Retinal pigment epithelial cell (primary cell): Measurements from ENCODE around the gene SEZ6L2.

ENCODE experiments used
- DNase-seq: peaks from one replicate; pipeline ENCODE4 v3.0.0-alpha.2; 2010; ENCODE audit warnings: low read depth
- H3K4me3 ChIP-seq: 2 replicates; pipeline ENCODE4 v1.5.1; 2011; ENCODE audit warnings: mild to moderate bottlenecking, low read length, control low read depth, moderate library complexity
- TF ChIP-seq, protein P1 (sequence below): conservative IDR thresholded peaks from 2 replicates; pipeline ENCODE4 v1.5.1; 2011; ENCODE audit warnings: low read depth, low read length, control low read depth, inconsistent platforms

The SEZ6L2 gene

DNA sequence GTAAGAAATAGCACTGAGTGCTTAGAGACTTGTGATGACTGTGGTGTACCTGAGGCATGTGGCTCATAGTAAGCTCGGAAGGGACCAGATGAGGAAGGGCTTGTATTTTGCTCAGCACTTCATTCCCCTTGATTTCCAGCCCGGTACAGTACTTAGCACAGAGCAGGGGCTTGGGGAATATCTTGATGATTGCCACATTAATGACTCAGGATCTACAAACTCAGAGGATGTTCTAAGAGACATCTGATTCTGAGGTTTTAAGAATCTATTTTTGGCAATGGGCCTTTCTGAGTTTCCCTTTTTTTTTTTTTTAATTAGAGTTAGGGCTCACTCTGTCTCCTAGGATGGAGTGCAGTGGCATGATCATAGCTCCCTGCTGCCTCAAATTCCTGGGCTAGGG is 10.0 kb upstream of the SEZ6L2 start:
- H3K4me3 ChIP-seq, result no peak overlapping the region
- TF ChIP-seq, protein P1, sequence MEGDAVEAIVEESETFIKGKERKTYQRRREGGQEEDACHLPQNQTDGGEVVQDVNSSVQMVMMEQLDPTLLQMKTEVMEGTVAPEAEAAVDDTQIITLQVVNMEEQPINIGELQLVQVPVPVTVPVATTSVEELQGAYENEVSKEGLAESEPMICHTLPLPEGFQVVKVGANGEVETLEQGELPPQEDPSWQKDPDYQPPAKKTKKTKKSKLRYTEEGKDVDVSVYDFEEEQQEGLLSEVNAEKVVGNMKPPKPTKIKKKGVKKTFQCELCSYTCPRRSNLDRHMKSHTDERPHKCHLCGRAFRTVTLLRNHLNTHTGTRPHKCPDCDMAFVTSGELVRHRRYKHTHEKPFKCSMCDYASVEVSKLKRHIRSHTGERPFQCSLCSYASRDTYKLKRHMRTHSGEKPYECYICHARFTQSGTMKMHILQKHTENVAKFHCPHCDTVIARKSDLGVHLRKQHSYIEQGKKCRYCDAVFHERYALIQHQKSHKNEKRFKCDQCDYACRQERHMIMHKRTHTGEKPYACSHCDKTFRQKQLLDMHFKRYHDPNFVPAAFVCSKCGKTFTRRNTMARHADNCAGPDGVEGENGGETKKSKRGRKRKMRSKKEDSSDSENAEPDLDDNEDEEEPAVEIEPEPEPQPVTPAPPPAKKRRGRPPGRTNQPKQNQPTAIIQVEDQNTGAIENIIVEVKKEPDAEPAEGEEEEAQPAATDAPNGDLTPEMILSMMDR, result no peak
- no peak for DNase-seq

DNA sequence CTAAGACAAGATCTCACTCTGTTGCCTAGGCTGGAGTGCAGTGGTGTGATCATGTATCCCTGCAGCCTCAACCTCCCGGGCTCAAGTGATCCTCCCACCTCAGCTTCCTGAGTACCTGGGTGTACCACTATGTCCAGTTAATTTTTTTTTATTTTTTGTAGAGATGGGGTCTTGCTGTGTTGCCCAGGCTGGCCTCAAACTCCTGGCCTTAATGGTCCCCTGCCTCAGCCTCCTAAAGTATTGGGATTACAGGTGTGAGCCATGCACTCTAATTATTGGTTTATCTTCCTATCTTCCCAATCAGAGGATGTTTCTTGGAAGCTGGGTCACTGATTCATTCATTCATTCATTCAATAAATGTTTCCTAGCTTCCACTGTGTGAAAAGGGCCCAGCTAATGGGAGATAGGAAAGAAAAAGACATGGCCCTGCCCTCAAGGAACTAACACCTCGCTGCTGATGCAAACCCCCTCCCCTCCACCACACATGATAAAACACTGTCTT is 9.4 kb upstream of the SEZ6L2 start:
- TF ChIP-seq, protein P1, result no peak
- no peak for DNase-seq
- no peak overlapping the region for H3K4me3 ChIP-seq

DNA sequence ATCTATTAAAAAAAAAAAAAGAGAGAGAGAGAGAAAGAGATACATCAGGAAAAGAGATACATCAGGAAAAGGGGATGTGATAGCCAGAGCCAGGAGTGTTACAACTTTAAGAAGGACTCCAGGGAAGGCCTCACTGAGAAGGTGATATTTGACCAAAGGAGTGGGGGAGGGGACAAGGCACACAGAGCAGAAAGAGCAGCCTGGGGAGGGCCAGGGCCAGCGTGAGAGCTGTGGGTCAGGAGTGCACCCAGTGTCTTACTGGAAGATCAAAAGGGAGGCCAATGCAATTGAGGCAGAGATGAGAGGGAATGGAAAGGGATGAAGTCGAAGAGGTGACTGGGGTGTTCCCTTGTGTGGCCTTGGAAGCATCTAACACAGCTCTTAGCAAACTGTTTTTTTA is 8.6 kb upstream of the SEZ6L2 start:
- H3K4me3 ChIP-seq, result no peak overlapping the region
- no peak for DNase-seq
- TF ChIP-seq, protein P1, result no peak

DNA sequence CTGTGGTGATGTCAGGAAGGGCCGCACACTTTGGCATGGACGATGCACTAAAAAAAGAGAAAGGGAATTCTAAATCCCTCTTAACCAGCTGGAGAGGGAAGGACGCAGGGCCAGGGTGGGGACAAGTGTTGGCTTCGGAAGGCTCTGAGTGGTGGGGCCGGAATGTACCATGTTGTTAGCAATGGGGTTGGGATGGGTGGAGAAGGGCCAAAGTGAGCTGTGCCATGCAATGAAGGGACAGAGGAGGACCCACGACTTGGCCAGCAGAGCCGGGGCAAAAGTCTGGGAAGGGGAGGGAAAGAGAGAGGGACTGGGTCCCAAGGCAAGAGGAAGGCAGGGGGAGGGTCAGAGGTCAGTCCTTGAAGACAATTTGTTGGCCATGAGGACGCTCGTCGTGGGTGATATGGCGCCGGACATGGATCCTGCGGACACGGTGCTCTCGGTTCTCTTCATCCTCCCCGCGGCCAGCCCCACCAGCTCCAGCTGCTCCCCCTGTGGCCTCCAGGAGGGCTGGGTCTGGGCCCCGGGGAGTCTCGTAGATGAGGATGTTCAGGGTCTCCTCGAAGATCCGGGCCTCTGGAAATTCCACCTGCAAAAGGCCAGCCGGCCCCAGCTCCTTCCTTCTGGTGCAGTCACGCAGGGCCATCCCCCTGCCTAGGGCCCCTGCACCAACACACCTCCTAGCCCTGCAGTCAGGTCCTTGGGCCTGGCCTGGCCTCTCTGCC is 7.3 kb upstream of the SEZ6L2 start:
- TF ChIP-seq, protein P1, result no peak
- no peak overlapping the region for H3K4me3 ChIP-seq
- DNase-seq, result no peak

DNA sequence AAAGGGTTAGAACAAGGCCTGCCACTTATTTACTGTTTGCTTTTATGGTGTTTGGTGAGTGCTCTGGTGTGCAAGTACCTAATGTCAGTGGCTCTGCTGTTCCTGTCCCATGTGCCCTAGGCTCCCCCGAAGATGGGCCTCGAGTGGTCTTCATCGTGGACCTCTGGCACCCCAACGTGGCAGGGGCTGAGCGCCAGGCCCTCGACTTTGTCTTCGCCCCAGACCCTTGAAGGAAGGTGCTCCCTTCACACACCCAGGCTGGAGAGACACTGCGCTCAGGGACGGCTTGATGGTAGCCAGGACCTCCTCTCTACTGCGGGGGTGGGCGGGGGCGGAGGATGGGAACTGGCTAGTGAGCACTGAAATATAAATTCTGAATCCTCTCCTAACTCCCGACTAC is 6.3 kb upstream of the SEZ6L2 start:
- TF ChIP-seq, protein P1, result no peak
- no peak for DNase-seq

DNA sequence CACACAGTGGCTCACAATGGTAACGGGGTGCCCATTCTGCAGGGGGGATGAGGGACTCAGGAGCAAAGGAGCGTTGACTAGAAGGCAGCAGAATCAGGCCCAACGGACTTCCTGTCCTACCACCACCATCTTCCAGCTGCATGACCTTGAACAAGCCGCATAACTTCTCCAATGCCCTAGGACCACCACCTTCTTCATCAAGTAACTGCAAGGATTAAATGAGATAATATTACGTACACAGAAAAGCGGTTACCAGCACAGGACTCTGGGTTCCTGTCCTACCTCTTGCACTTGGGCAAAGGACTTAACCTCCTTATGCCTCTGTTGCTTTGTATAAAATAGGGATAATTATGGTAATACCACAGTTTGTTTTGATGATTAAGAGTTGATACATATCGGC is 5.6 kb upstream of the SEZ6L2 start:
- H3K4me3 ChIP-seq, result no peak overlapping the region
- DNase-seq, result no peak
- TF ChIP-seq, protein P1, result no peak

More for the DNA sequence above, 6.3 kb upstream of the SEZ6L2 start:
- H3K4me3 ChIP-seq, result no peak overlapping the region

DNA sequence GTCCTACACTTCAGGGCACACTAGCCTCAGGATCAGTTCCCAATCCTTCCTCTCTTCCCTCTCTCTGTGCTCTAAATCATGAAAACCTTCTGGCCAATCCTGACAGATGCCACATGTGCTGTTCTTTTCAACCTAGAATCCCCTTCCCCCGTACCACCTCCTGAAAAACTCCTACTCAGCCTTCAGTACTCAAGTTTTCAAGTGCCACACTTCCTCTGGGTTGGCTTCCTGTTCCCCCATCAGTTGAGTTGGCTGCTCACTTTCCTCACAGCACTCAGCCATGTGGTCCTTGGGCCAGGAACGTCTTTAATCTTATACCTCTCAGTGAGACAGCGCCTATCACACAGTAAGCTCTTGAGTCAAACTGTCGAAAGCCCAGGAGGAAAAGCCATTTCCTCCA is 4.2 kb upstream of the SEZ6L2 start:
- TF ChIP-seq, protein P1, result no peak
- H3K4me3 ChIP-seq, result no peak overlapping the region
- DNase-seq, result no peak
